Activated CD4-positive, alpha-beta T cell treated with anti-CD3 and anti-CD28 coated beads for 1 hour (primary cell): Measurements from ENCODE around the gene RGL3.
"Not testable (repeated sequence)": the region's sequence is repeated elsewhere in the genome, so short reads cannot be mapped to it uniquely, and the experiment has no call there.

ENCODE experiments used
- DNase-seq: peaks from one replicate; pipeline ENCODE4 v3.0.0-alpha.2; 2020

The RGL3 gene, protein sequence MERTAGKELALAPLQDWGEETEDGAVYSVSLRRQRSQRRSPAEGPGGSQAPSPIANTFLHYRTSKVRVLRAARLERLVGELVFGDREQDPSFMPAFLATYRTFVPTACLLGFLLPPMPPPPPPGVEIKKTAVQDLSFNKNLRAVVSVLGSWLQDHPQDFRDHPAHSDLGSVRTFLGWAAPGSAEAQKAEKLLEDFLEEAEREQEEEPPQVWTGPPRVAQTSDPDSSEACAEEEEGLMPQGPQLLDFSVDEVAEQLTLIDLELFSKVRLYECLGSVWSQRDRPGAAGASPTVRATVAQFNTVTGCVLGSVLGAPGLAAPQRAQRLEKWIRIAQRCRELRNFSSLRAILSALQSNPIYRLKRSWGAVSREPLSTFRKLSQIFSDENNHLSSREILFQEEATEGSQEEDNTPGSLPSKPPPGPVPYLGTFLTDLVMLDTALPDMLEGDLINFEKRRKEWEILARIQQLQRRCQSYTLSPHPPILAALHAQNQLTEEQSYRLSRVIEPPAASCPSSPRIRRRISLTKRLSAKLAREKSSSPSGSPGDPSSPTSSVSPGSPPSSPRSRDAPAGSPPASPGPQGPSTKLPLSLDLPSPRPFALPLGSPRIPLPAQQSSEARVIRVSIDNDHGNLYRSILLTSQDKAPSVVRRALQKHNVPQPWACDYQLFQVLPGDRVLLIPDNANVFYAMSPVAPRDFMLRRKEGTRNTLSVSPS

DNA sequence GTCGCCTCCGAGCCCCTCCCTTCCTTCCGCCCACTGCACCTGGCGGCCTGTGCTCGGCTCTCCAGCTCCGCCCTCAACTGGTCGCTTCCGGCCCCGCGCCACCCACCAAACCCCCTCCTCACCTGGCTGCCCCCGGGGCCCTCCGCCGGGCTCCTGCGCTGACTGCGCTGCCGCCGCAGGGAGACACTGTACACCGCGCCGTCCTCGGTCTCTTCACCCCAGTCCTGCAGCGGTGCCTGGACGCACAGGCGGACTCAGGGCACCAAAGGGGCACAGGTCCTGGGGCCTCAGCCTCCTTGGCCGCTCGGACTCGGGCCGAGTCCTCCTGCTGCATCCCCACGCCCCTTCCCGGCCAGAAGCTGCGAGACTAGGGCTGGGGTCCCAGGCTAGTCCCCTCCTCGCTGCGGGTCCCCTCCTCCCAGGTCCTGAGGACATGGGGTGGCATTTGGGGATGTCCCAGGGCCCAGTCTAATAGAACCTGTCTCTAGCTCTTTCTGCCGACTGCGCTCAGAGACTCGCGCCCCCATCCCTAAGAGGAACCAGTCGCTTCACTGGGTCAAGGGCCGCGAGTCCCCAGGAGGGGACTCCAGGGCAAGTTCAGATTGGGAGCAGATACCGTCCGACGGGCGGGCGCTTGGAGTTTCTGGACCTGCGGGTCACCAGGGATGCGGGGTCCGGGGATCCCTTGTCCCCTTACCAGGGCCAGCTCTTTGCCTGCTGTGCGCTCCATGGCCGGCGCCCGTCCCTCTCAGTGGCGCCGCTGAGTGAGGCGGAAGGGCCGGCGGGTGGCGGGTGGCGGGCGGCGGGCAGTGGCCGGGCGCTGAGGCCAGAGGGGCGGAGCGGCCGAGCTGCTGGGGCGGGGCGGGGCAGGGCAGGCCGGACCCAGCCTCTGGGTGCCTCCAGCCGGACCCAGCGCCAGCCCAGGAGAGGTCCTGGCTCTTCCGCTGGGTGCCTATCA lies at the start of gene RGL3:
Gene RGL3 (minus strand): TSS at position 766 of the 958 bp plus-strand sequence. CDS start 36 bp downstream, at position 730.
- no peak for DNase-seq

DNA sequence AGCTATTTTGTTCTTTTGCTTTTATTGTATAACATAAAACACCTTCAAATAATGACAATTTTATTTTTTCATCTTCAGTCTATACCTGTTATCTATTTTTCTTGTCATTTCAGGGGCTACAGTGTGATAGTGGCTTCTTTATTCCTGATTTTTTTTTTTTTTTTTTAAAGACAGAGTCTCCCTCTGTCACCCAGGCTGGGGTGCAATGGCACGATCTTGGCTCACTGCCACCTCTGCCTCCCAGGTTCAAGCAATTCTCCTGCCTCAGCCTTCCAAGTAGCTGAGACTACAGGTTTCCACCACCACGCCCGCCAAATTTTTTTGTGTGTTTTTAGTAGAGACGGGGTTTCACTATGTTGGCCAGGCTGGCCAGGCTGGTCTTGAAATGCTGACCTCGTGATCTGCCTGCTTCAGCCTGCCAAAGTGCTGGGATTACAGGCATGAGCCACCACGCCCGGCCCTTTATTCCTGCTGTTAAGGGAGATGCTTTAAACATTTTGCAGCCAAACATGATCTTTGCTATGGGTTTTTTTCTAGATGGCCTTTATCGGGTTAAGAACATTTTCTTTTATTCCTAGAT lies 49.2 kb upstream of the RGL3 start:
- DNase-seq, result not testable (repeated sequence)

- no peak for DNase-seq
Observed at GRCh38 chr19:11465600-11465999, 46.5 kb upstream of the RGL3 start.

DNA sequence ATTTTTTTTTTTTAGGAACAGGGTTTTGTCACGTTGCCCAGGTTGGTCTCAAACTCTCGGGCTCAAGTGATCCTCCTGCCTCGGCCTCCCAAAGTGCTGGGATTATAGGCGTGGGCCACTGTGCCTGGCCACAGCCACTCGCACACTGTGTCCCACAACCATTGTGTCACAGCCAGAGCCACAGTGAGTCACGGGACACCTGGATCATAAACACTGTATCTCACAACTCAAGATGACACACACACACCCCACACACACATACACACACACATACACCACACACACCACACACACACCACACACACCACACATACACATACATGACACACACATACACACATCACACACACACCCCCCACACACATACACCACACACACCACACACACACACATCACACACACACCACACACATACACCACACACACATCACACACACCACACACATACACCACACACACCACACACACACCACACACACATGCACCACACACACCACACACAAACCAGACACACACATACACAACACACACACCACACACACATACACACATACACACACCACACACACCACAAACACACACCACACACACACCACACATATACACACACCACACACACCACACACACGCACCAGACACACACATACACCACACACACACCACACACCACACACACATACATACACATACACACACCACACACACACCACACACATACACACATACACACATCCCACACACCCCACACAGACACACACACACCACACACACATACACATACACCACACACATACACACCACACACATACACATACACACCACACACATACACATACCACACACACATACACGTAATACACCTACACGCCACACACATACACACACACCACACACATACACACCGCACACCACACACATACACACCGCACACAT lies 45.5 kb upstream of the RGL3 start:
- no peak for DNase-seq

- no peak for DNase-seq
Observed at GRCh38 chr19:11463391-11463790, 44.3 kb upstream of the RGL3 start.

GRCh38 chr19:11461453-11461852 lies 42.3 kb upstream of the RGL3 start:
- no peak for DNase-seq

GRCh38 chr19:11460207-11460606 lies 41.1 kb upstream of the RGL3 start:
- DNase-seq, result no peak

- DNase-seq, result not testable (repeated sequence)
Observed at GRCh38 chr19:11458912-11459311, 39.8 kb upstream of the RGL3 start.

GRCh38 chr19:11458236-11458900 lies 39.3 kb upstream of the RGL3 start:
- no peak for DNase-seq

DNA sequence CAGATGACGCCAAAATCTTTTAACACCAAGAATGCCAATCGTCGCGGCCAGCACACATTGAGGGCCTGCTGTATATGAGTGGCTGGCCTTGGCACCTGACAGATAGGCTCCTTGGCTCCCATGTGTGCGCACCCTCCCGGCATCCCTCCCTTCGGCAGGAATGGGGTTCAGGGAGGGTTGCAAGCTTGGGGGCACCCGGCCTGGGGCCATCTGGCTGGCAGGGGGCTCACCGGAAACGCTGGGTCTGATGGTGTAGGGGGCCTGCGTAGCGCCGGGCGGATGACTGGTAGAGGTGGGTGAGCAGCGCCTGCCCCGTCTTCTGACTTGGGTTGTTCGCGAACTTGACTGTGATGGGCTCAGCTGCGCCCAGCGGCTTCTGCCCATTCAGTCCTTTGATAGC lies 38.7 kb upstream of the RGL3 start:
- no peak for DNase-seq

- DNase-seq, result no peak
Observed at GRCh38 chr19:11457115-11457514, 38.0 kb upstream of the RGL3 start.

- DNase-seq, result no peak
Observed at GRCh38 chr19:11456659-11457058, 37.5 kb upstream of the RGL3 start.

GRCh38 chr19:11455233-11455554 lies 36.1 kb upstream of the RGL3 start:
- not testable (repeated sequence) for DNase-seq

DNA sequence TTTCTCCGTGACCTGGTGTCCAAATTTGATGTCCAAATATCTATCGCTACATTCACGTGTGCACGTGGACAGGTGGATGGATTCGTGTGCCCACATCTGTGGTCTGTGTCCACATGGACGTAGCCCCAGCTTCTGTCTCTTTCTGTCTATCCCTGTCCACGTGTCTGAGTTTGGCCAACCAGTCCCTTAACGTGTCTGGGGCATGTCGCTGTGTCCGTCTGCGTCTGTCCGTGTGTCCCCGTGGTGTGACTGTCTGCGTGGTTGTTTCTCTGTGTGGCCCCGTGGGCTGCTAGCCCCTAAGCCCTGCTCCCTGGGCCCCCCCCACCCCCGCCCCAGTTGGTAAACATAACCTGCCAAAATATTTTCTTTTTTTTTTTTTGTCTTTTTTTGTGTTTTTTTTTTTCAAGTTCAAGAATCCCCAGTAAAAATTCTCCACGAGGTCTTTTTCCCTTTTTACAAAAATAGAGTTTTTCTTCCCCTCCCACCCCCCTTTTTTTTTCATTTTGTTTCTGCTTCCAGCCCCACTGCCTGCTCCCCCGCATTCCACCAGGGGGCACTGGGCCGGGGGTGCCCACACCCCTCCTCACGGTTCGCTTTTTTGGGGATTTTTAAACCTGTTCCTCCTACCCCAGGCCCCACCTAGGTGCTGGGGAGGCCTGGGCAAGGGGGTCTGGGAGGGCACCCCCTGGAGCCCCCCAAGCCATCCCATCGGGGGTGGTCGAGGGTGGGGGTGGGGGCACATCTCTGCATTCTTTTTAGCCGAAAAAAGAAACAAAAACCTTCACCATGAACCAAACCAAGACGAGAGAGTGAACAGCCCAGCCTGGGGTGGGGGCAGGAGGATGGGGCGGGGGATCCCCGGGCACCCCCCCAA lies 34.6 kb upstream of the RGL3 start:
- DNase-seq, result no peak

DNA sequence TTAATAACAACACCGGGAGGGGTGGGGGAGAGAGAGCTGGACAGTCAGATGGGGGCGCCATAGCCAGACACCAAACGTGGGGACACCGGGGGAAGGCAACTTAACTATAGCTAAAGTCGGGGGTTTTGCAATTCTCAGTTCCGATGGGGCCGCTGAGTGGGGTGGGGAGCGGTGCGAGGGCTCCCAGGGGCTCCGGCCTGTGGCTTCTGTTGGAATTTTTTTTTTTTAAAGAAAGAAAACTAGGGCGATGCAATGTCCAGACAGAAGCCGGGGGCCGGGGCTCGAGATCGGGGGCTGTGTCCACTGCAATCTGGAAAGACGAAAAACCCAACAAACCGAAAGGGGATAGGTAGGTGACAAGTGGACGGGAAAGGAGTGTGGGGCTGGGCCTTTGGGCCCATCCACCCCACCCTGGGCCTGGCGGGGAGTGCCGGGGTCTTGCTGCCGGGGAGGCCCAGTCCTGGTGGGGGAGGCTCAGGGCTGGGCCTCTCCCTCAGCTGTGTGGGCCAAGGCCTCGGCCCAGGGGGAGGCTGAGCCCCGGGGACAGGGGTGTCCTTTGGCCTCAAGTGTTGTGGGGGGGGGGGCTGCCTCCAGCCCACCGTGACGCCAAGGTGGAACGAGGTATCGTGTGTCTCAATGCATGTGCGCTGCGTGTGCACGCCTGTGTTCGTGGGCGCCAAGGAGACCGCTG lies 33.7 kb upstream of the RGL3 start:
- DNase-seq, result no peak

DNA sequence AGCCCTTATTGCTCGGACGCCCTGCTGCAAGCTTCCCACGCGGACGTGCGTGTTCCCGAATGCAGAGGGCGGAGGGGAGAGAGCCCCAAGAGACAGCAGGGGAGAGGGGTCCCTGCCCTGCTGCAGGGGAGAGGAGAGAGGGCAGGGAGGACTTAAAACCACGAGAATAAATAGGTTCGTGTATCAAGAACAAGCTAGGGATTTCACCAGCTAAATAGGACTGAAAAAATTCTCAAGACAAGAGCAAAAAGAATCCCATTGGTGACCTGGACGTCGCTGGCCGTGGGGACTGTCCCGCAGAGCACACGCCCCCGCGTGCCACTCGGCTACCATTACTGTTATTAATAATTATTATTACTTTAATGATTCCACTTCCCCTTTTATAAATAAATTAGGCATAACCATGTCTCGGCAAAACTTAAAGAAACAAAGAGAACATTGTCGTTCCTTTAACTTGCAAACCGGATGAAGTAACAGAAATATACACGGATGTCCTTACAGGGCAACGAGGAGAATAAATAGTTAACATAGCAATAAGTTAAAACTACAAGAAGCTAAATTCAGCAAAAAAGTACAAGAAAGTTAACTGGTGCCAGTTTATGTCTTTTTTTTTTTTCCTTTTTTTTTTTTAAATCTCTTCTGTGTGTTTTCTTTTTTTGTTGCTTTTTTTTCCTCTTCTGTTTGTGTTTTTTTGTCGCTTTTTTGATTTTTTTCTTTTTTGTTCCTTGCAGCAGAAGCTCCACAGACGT lies 32.9 kb upstream of the RGL3 start:
- no peak for DNase-seq

DNA sequence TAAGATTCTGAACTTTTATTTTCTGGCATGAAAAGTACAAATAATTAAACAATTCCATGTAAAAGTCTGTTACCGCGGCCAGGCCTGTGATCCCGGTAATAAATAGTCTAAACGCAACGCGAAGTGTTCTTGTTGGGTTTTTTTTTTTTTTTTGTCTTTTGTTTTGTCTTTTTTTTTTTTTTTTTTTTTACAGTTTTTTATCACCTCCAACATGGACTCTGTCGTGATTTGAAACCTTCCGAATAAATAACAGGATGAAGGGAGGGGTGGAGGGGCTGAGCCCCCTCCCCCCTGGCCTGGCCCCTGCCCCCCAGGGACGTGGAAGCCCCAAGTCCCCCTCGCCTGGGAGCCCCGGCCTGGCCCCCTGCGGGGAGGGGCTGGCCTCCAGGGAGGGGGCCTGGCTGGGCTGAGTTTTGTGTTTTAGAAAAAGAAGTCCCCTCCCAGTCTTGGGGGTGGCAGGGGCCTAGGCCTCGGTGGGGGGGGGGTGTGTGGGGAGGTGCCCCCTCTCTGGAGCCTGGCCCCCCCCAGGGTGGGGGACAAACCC lies 32.3 kb upstream of the RGL3 start:
- DNase-seq, result no peak

DNA sequence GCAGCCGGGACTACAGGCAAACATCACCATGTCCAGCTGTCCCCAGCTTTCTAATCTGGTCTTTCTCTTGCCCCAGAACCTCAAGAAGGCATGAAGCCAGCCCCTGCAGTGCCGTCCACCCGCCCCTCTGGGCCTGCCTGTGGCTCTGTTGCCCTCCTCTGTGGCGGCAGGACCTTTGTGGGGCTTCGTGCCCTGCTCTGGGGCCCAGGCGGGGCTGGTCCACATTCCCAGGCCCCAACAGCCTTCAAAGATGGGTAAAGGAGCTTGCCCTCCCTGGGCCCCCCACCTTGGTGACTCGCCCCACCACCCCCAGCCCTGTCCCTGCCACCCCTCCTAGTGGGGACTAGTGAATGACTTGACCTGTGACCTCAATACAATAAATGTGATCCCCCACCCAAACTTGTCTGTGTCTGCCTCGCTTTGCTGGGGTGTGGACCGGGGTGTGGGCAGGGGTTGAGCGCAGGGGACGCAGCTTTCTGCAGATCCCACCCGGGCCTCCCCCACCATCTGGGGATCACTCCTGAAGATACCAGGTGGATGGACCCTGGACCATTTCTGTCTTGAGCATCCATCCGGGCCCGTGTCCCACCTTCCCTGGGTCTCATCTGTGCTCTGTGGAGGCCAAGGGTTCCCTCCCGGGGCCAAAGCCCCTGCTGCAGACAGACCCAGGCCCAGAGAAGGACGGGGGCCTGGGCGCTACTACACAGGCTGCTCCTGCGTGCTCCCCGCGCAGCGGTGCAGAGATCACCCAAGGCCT lies 31.6 kb upstream of the RGL3 start:
- no peak for DNase-seq
